SH-SY5Y (cell line): Measurements from ENCODE around the gene RFTN1.

ENCODE experiments used
- GATA2 ChIP-seq: IDR thresholded peaks from 2 replicates; pipeline ENCODE4 v1.6.1; 2011; ENCODE audit warnings: mild to moderate bottlenecking, low read depth, low read length
- GATA3 ChIP-seq: IDR thresholded peaks from 2 replicates; pipeline ENCODE4 v1.6.1; 2011; ENCODE audit warnings: low read depth, mild to moderate bottlenecking, low read length, moderate library complexity

DNA sequence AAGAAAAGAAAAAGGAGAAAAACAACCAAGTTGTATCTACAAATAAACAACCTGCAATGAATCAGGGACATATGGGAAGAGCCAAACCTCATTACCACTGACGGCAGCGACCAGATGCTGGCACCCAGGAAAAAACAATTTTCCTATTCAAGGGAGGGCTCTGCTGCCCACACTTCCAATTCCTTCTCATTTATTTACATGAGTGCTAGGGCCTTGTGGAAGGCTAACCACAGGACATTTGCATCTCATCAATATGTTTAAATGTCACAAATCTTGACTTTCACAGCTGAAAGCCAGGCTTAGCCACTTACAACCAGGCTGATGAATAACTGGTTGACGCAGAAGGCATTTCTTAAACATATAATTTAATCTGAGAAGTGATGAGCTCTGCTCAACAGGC lies 36.0 kb downstream of the RFTN1 start:
- TF ChIP-seq GATA2 (no peak), GATA3 (no peak)
